ENCODE measurements around the gene MIGA2. TPM values are rescaled to one million over a fixed set of nuclear protein-coding genes. Genes with fewer than 3 reads are reported as not detected.

MIGA2 gene
- total RNA-seq, 1 donor: 20.6 TPM

GRCh38 chr9:129064499-129064908 lies 28.1 kb downstream of the MIGA2 start:
- H3K4me3 ChIP-seq (ENCODE audit: low read depth, low read length): no peak overlapping the region
- no peak for TF ChIP-seq CTCF (IDR thresholded peaks at IDR 0.05; ENCODE audit: insufficient read depth, low read length)
- DNase-seq (ENCODE audit: low read depth): no peak

GRCh38 chr9:129068110-129068509 lies 31.7 kb downstream of the MIGA2 start:
- no peak overlapping the region for H3K4me3 ChIP-seq (ENCODE audit: low read depth, low read length)
- TF ChIP-seq CTCF (IDR thresholded peaks at IDR 0.05; ENCODE audit: insufficient read depth, low read length): no peak
- no peak for DNase-seq (ENCODE audit: low read depth)

- no peak for TF ChIP-seq CTCF (IDR thresholded peaks at IDR 0.05; ENCODE audit: insufficient read depth, low read length)
- H3K4me3 ChIP-seq (ENCODE audit: low read depth, low read length): no peak overlapping the region
- DNase-seq (ENCODE audit: low read depth): no peak
Measured at GRCh38 chr9:129068990-129069861, 32.8 kb downstream of the MIGA2 start.

GRCh38 chr9:129069862-129070641 lies 33.6 kb downstream of the MIGA2 start:
- H3K4me3 ChIP-seq (ENCODE audit: low read depth, low read length): no peak overlapping the region
- no peak for TF ChIP-seq CTCF (IDR thresholded peaks at IDR 0.05; ENCODE audit: insufficient read depth, low read length)
- DNase-seq (ENCODE audit: low read depth): no peak

GRCh38 chr9:129070696-129071525 lies 34.5 kb downstream of the MIGA2 start:
- no peak for DNase-seq (ENCODE audit: low read depth)
- no peak overlapping the region for H3K4me3 ChIP-seq (ENCODE audit: low read depth, low read length)
- no peak for TF ChIP-seq CTCF (IDR thresholded peaks at IDR 0.05; ENCODE audit: insufficient read depth, low read length)

GRCh38 chr9:129071526-129072126 lies 35.2 kb downstream of the MIGA2 start:
- no peak for TF ChIP-seq CTCF (IDR thresholded peaks at IDR 0.05; ENCODE audit: insufficient read depth, low read length)
- no peak for DNase-seq (ENCODE audit: low read depth)

More at GRCh38 chr9:129071526-129072126, 35.2 kb downstream of the MIGA2 start:
- H3K4me3 ChIP-seq (ENCODE audit: low read depth, low read length): no peak overlapping the region

All from fibroblast of the aortic adventitia (primary cell).